HFFc6 (cell line): ENCODE results near the gene TMIGD3. TPM values are rescaled to one million over a fixed set of nuclear protein-coding genes. Genes with fewer than 3 reads are reported as not detected.

Source experiments
- DNase-seq: peaks from one replicate; pipeline ENCODE4 v3.0.0-alpha.2; 2018
- H3K27ac Mint-ChIP-seq: 2 replicates; pipeline ENCODE4 v1.8.0; 2020; ENCODE audit warnings: mild to moderate bottlenecking, mixed read lengths
- H3K27me3 Mint-ChIP-seq: 2 replicates; pipeline ENCODE4 v1.8.0; 2021; ENCODE audit warnings: mild to moderate bottlenecking, moderate library complexity, mixed read lengths; ENCODE audit not compliant: insufficient read depth
- H3K36me3 Mint-ChIP-seq: 2 replicates; pipeline ENCODE4 v1.8.0; 2021; ENCODE audit warnings: low read depth, mixed read lengths
- H3K4me1 Mint-ChIP-seq: 2 replicates; pipeline ENCODE4 v1.8.0; 2020; ENCODE audit warnings: low read depth, mixed read lengths
- H3K4me3 Mint-ChIP-seq: 2 replicates; pipeline ENCODE4 v1.8.0; 2020; ENCODE audit warnings: mild to moderate bottlenecking, moderate library complexity, mixed read lengths
- H3K9me3 Mint-ChIP-seq: 2 replicates; pipeline ENCODE4 v1.8.0; 2020; ENCODE audit warnings: mild to moderate bottlenecking, mixed read lengths
- CTCF ChIP-seq: fragments of 200-600 bp; sonication (generic); IDR thresholded peaks from 2 replicates; pipeline ENCODE4 v1.5.0; 2021; ENCODE audit warnings: antibody characterized with exemption, mild to moderate bottlenecking
- total RNA-seq, 6 experiments: library from RNA; stranded (reverse); fragmentation: NEBNext Ultra II Directional; extraction: Animal tissue kit (Norgen Biotek cat#: 25700); gene quantifications; 2 replicates in 1 of 6; 3 replicates in 5 of 6; pipeline ENCODE4 v1.2.3, GENCODE V29; 2021

Gene TMIGD3
- total RNA-seq, 6 experiments from 2014 or later: not detected

GRCh38 chr1:111517469-111518225 lies 14.2 kb upstream of the TMIGD3 start:
- Mint-ChIP-seq H3K9me3 (no peaks in the 10 kb centered on the region), H3K36me3 (no peaks in the 10 kb centered on the region), H3K27me3 (peaks cover 2% of the 10 kb centered on the region; the same call in 1 of the 2 replicates), H3K27ac (no peak overlapping the region), H3K4me1 (peaks cover 18% of the 10 kb centered on the region), H3K4me3 (no peak overlapping the region)
- no peak for DNase-seq
- TF ChIP-seq CTCF: no peak

GRCh38 chr1:111516005-111516535 lies 12.6 kb upstream of the TMIGD3 start:
- Mint-ChIP-seq H3K27me3 (peaks cover 2% of the 10 kb centered on the region; the same call in 1 of the 2 replicates), H3K36me3 (no peaks in the 10 kb centered on the region), H3K27ac (peak overlapping the region; percentile 84), H3K9me3 (no peaks in the 10 kb centered on the region), H3K4me1 (peaks cover 18% of the 10 kb centered on the region), H3K4me3 (peak overlapping the region; percentile 83)
- peak; percentile 53 for DNase-seq
- TF ChIP-seq CTCF: peak; percentile 79

- H3K4me1 Mint-ChIP-seq: peaks cover 18% of the 10 kb centered on the region
- H3K4me3 Mint-ChIP-seq: peak overlapping the region; percentile 83
- peaks cover 2% of the 10 kb centered on the region; the same call in 1 of the 2 replicates for H3K27me3 Mint-ChIP-seq
- no peaks in the 10 kb centered on the region for H3K9me3 Mint-ChIP-seq
- H3K36me3 Mint-ChIP-seq: no peaks in the 10 kb centered on the region
- no peak for TF ChIP-seq CTCF
- DNase-seq: peak; percentile 52
- peak overlapping the region; percentile 84; the same call in 1 of the 2 replicates for H3K27ac Mint-ChIP-seq
Observed at GRCh38 chr1:111515291-111516004, 12.0 kb upstream of the TMIGD3 start.

GRCh38 chr1:111513410-111514020 lies 10.1 kb upstream of the TMIGD3 start:
- Mint-ChIP-seq H3K4me1 (peaks cover 19% of the 10 kb centered on the region), H3K36me3 (no peaks in the 10 kb centered on the region), H3K27ac (no peak overlapping the region), H3K9me3 (no peaks in the 10 kb centered on the region), H3K4me3 (no peak overlapping the region), H3K27me3 (peaks cover 2% of the 10 kb centered on the region; the same call in 1 of the 2 replicates)
- no peak for TF ChIP-seq CTCF
- DNase-seq: no peak

GRCh38 chr1:111512931-111513330 lies 9.5 kb upstream of the TMIGD3 start:
- Mint-ChIP-seq H3K4me1 (peaks cover 25% of the 10 kb centered on the region), H3K4me3 (no peak overlapping the region), H3K9me3 (no peaks in the 10 kb centered on the region), H3K27me3 (peaks cover 2% of the 10 kb centered on the region; the same call in 1 of the 2 replicates), H3K27ac (no peak overlapping the region), H3K36me3 (no peaks in the 10 kb centered on the region)
- TF ChIP-seq CTCF: no peak
- DNase-seq: no peak
